GM18870 (cell line): Measurements from ENCODE around the gene HMBS.

Experiments
- ATAC-seq: cut with Tn5 transposase; IDR thresholded peaks from one replicate; pipeline ENCODE4 v1.9.1; 2021; ENCODE audit warnings: moderate library complexity; ENCODE audit not compliant: unreplicated experiment

HMBS gene

GRCh38 chr11:119067371-119068222 lies 17.1 kb upstream of the HMBS start, which contains the start of gene VPS11:
Gene VPS11 (plus strand): TSS chr11:119067818. CDS start chr11:119067824, 6 bp downstream.
- peak; percentile 87 for ATAC-seq

- ATAC-seq, result no peak
Observed at GRCh38 chr11:119077839-119078238, 6.8 kb upstream of the HMBS start.

- no peak for ATAC-seq
Observed at GRCh38 chr11:119078675-119079420, 5.8 kb upstream of the HMBS start.

- no peak for ATAC-seq
Observed at GRCh38 chr11:119081682-119082260, 2.9 kb upstream of the HMBS start.

GRCh38 chr11:119085437-119085847 lies 761 bp downstream of the HMBS start:
- peak; percentile 10 for ATAC-seq

GRCh38 chr11:119087123-119087522 lies 2.4 kb downstream of the HMBS start:
- ATAC-seq, result no peak

- ATAC-seq, result no peak
Observed at GRCh38 chr11:119087747-119088241, 3.1 kb downstream of the HMBS start.

GRCh38 chr11:119088406-119088805 lies 3.7 kb downstream of the HMBS start:
- no peak for ATAC-seq

- no peak for ATAC-seq
Observed at GRCh38 chr11:119089319-119089718, 4.6 kb downstream of the HMBS start.

- no peak for ATAC-seq
Observed at GRCh38 chr11:119091178-119091577, 6.5 kb downstream of the HMBS start.

GRCh38 chr11:119091966-119092879 lies 7.5 kb downstream of the HMBS start:
- ATAC-seq, result no peak

GRCh38 chr11:119092880-119093842 lies 8.5 kb downstream of the HMBS start:
- ATAC-seq, result no peak

- ATAC-seq, result no peak
Observed at GRCh38 chr11:119093942-119094815, 9.5 kb downstream of the HMBS start.

GRCh38 chr11:119094816-119095065 lies 10.1 kb downstream of the HMBS start:
- peak; percentile 21 for ATAC-seq

- ATAC-seq, result peak; percentile 82
Observed at GRCh38 chr11:119095066-119095880, 10.6 kb downstream of the HMBS start.

GRCh38 chr11:119099711-119100110 lies 15.0 kb downstream of the HMBS start:
- ATAC-seq, result no peak

GRCh38 chr11:119100246-119100970 lies 15.7 kb downstream of the HMBS start:
- ATAC-seq, result no peak
